ENCODE data around the gene TTC23L.
A peak's percentile ranks its signal among the peaks of the same experiment; 100 is the strongest.

TTC23L gene

GRCh38 chr5:34927785-34928184 lies 88.8 kb downstream of the TTC23L start:
- no peak for TF ChIP-seq CTCF (IDR thresholded peaks at IDR 0.05)
- Histone ChIP-seq H3K4me3 (ENCODE audit: low read depth in 1 of 2, low read length in 1 of 2) (no peak overlapping the region), H3K4me1 (ENCODE audit: control insufficient read depth in 1 of 2, insufficient read depth in 1 of 2, low read depth in 1 of 2, low read length in 1 of 2) (peaks cover 20 to 21% of the 10 kb centered on the region in 2 experiments), H3K27me3 (no peaks in the 10 kb centered on the region), H3K36me3 (peaks cover 17% of the 10 kb centered on the region), H3K27ac (no peak overlapping the region), H3K9me3 (no peaks in the 10 kb centered on the region)

GRCh38 chr5:34928267-34928666 lies 89.3 kb downstream of the TTC23L start:
- H3K36me3 ChIP-seq = peaks cover 12% of the 10 kb centered on the region
- peaks cover 20 to 21% of the 10 kb centered on the region in 2 experiments for H3K4me1 ChIP-seq (ENCODE audit: control insufficient read depth in 1 of 2, insufficient read depth in 1 of 2, low read depth in 1 of 2, low read length in 1 of 2)
- no peaks in the 10 kb centered on the region for H3K9me3 ChIP-seq
- TF ChIP-seq CTCF (IDR thresholded peaks at IDR 0.05) = no peak
- no peaks in the 10 kb centered on the region for H3K27me3 ChIP-seq
- H3K27ac ChIP-seq = no peak overlapping the region
- no peak overlapping the region for H3K4me3 ChIP-seq (ENCODE audit: low read depth in 1 of 2, low read length in 1 of 2)

GRCh38 chr5:34929134-34929719 lies 90.3 kb downstream of the TTC23L start, which contains the start of gene DNAJC21:
DNAJC21 (plus strand) TSS chr5:34929559; CDS start chr5:34929820, 261 bp downstream.
- peaks cover 20 to 21% of the 10 kb centered on the region in 2 experiments for H3K4me1 ChIP-seq (ENCODE audit: control insufficient read depth in 1 of 2, insufficient read depth in 1 of 2, low read depth in 1 of 2, low read length in 1 of 2)
- H3K27ac ChIP-seq = peak within 1 kb of the TSS; percentile 86
- peaks cover 8% of the 10 kb centered on the region for H3K36me3 ChIP-seq
- peak within 1 kb of the TSS; percentile 75 to 88 for H3K4me3 ChIP-seq (ENCODE audit: low read depth in 1 of 2, low read length in 1 of 2)
- H3K27me3 ChIP-seq = no peaks in the 10 kb centered on the region
- no peaks in the 10 kb centered on the region for H3K9me3 ChIP-seq
- TF ChIP-seq CTCF (IDR thresholded peaks at IDR 0.05) = peak; percentile 41

- TF ChIP-seq CTCF (IDR thresholded peaks at IDR 0.05) = no peak
Measured at GRCh38 chr5:34929720-34930461, 90.9 kb downstream of the TTC23L start.

GRCh38 chr5:34930462-34930844 lies 91.5 kb downstream of the TTC23L start:
- Histone ChIP-seq H3K9me3 (no peaks in the 10 kb centered on the region), H3K36me3 (peaks cover 7% of the 10 kb centered on the region), H3K4me3 (ENCODE audit: low read depth in 1 of 2, low read length in 1 of 2) (peak overlapping the region; percentile 75 to 88), H3K4me1 (ENCODE audit: control insufficient read depth in 1 of 2, insufficient read depth in 1 of 2, low read depth in 1 of 2, low read length in 1 of 2) (peaks cover 20 to 21% of the 10 kb centered on the region in 2 experiments), H3K27ac (peak overlapping the region; percentile 86), H3K27me3 (no peaks in the 10 kb centered on the region)
- no peak for TF ChIP-seq CTCF (IDR thresholded peaks at IDR 0.05)

More at GRCh38 chr5:34929720-34930461, 90.9 kb downstream of the TTC23L start:
- Histone ChIP-seq H3K27me3 (no peaks in the 10 kb centered on the region), H3K4me3 (ENCODE audit: low read depth in 1 of 2, low read length in 1 of 2) (peak overlapping the region; percentile 75 to 88), H3K4me1 (ENCODE audit: control insufficient read depth in 1 of 2, insufficient read depth in 1 of 2, low read depth in 1 of 2, low read length in 1 of 2) (peaks cover 20 to 21% of the 10 kb centered on the region in 2 experiments), H3K27ac (peak overlapping the region; percentile 86), H3K36me3 (peaks cover 8% of the 10 kb centered on the region), H3K9me3 (no peaks in the 10 kb centered on the region)

Data from neutrophil (primary cell).